ENCODE results near the gene STK16. TPM values are rescaled to one million over a fixed set of nuclear protein-coding genes. Genes with fewer than 3 reads are reported as not detected.

STK16 gene
- total and polyA plus RNA-seq, 2 of the 13 experiments (the other 11 are each of a cell fraction or from before 2014, with no cell fraction given), result 28.0 to 50.9 TPM

GRCh38 chr2:219279151-219279915 is 34.1 kb downstream of the STK16 start, which contains the start of gene DNAJB2 (continued):
- TF ChIP-seq ZHX1 (CRISPR knock-in tag; IDR thresholded peaks at IDR 0.05; ENCODE audit: low read depth), result peak; percentile 76
- TF ChIP-seq ZBTB14 (CRISPR knock-in tag; IDR thresholded peaks at IDR 0.05), result peak; percentile 33; the same call in 1 of the 2 replicates
- TF ChIP-seq ZNF652 (CRISPR knock-in tag; IDR thresholded peaks at IDR 0.05; ENCODE audit: borderline replicate concordance, low read depth), result no peak
- TF ChIP-seq ZNF550 (CRISPR knock-in tag; IDR thresholded peaks at IDR 0.05; ENCODE audit: borderline replicate concordance), result no peak; the same call in 1 of the 2 replicates
- TF ChIP-seq ZSCAN20 (CRISPR knock-in tag; IDR thresholded peaks at IDR 0.05; ENCODE audit: borderline replicate concordance), result peak; percentile 69; the same call in 1 of the 2 replicates
- peak; percentile 83; the same call in 1 of the 2 replicates for TF ChIP-seq ZNF724P (CRISPR knock-in tag; IDR thresholded peaks at IDR 0.05; ENCODE audit: borderline replicate concordance)
- no peak for TF ChIP-seq SIX1 (CRISPR knock-in tag; IDR thresholded peaks at IDR 0.05; ENCODE audit: borderline replicate concordance)
- peak; percentile 67; the same call in 1 of the 2 replicates for TF ChIP-seq ZNF589 (CRISPR knock-in tag; conservative IDR thresholded peaks at IDR 0.05)
- peak; percentile 69 for TF ChIP-seq PAXIP1 (CRISPR knock-in tag; conservative IDR thresholded peaks at IDR 0.05)
- peak; percentile 92 for TF ChIP-seq MXD4 (CRISPR knock-in tag; IDR thresholded peaks at IDR 0.05)
- TF ChIP-seq ZNF143 (CRISPR knock-in tag; IDR thresholded peaks at IDR 0.05), result peak; percentile 90
- TF ChIP-seq ZNF468 (CRISPR knock-in tag; IDR thresholded peaks at IDR 0.05), result no peak
- no peak for TF ChIP-seq DBP (CRISPR knock-in tag; IDR thresholded peaks at IDR 0.05; ENCODE audit: not compliant biosample characterization)
- TF ChIP-seq ZNF841 (CRISPR knock-in tag; IDR thresholded peaks at IDR 0.05; ENCODE audit: borderline replicate concordance), result no peak
- 0 out of 2 replicates have a peak, but pooled peaks have one; percentile 45 for TF ChIP-seq BRCA1 (CRISPR knock-in tag; IDR thresholded peaks at IDR 0.05)
- TF ChIP-seq DDIT3 (CRISPR knock-in tag; IDR thresholded peaks at IDR 0.05), result 0 out of 2 replicates have a peak, but pooled peaks have one; percentile 23
- TF ChIP-seq ATF7 (IDR thresholded peaks at IDR 0.05), result peak; percentile 54
- peak; percentile 86; the same call in 1 of the 2 replicates for TF ChIP-seq ATF7 (CRISPR knock-in tag; IDR thresholded peaks at IDR 0.05)
- no peak for TF ChIP-seq REXO4 (CRISPR knock-in tag; IDR thresholded peaks at IDR 0.05; ENCODE audit: borderline replicate concordance)
- TF ChIP-seq ZNF75D (CRISPR knock-in tag; IDR thresholded peaks at IDR 0.05; ENCODE audit: borderline replicate concordance), result no peak
